Uterus (tissue), 2 donors: Measurements from ENCODE around the gene ECHDC1.

Experiments
- POLR2A ChIP-seq, 2 donors: fragments of 450-650 bp; IDR thresholded peaks; one replicate each; pipeline ENCODE4 v1.6.1; 2016; ENCODE audit warnings: antibody characterized with exemption in 2 of 2, mild to moderate bottlenecking in 1 of 2, moderate library complexity in 1 of 2
- TF ChIP-seq, protein P1 (sequence below), 4 experiments: fragments of 200-600 bp in 2 of 4; fragments of 450-650 bp in 2 of 4; sonication (generic) in 2 of 4; IDR thresholded peaks; one replicate each; pipeline ENCODE4 v1.5.1; 2016 to 2019; ENCODE audit warnings: antibody characterized with exemption in 4 of 4, mild to moderate bottlenecking in 2 of 4, moderate library complexity in 1 of 4

- TF ChIP-seq, protein P1, sequence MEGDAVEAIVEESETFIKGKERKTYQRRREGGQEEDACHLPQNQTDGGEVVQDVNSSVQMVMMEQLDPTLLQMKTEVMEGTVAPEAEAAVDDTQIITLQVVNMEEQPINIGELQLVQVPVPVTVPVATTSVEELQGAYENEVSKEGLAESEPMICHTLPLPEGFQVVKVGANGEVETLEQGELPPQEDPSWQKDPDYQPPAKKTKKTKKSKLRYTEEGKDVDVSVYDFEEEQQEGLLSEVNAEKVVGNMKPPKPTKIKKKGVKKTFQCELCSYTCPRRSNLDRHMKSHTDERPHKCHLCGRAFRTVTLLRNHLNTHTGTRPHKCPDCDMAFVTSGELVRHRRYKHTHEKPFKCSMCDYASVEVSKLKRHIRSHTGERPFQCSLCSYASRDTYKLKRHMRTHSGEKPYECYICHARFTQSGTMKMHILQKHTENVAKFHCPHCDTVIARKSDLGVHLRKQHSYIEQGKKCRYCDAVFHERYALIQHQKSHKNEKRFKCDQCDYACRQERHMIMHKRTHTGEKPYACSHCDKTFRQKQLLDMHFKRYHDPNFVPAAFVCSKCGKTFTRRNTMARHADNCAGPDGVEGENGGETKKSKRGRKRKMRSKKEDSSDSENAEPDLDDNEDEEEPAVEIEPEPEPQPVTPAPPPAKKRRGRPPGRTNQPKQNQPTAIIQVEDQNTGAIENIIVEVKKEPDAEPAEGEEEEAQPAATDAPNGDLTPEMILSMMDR (IDR thresholded peaks at IDR 0.05) = no peak
- TF ChIP-seq POLR2A (IDR thresholded peaks at IDR 0.05) = no peak
These were observed 3.8 kb upstream of the ECHDC1 start for GRCh38 chr6:127347178-127347577.
